Vagina (tissue), 2 donors: ENCODE data around the gene NR2E3. TPM values are rescaled to one million over a fixed set of nuclear protein-coding genes. Genes with fewer than 3 reads are reported as not detected.

Experiments
- DNase-seq, 2 donors: peaks; one replicate each; pipeline ENCODE4 v3.0.0-alpha.2; 2017; ENCODE audit errors: extremely low spot score in 2 of 2
- H3K27ac ChIP-seq: fragments of 200-600 bp; sonication (generic); one replicate; pipeline ENCODE4 v1.5.1; 2019
- H3K27me3 ChIP-seq: fragments of 200-600 bp; sonication (generic); one replicate; pipeline ENCODE4 v1.5.1; 2019
- H3K36me3 ChIP-seq, 2 donors: fragments of 200-600 bp; sonication (generic); one replicate each; pipeline ENCODE4 v1.5.1; 2017 to 2019
- H3K4me1 ChIP-seq: fragments of 200-600 bp; sonication (generic); one replicate; pipeline ENCODE4 v1.5.1; 2019
- H3K4me3 ChIP-seq, 2 donors: fragments of 200-600 bp; sonication (generic); 1 replicate in 1 of 2; 2 replicates in 1 of 2; pipeline ENCODE4 v1.5.1; 2016 to 2019
- H3K9me3 ChIP-seq: fragments of 200-600 bp; sonication (generic); one replicate; pipeline ENCODE4 v1.5.1; 2019
- POLR2A ChIP-seq, 2 donors: fragments of 450-650 bp; IDR thresholded peaks; one replicate each; pipeline ENCODE4 v1.6.1; 2017; ENCODE audit warnings: antibody characterized with exemption in 2 of 2, mild to moderate bottlenecking in 2 of 2, moderate library complexity in 2 of 2
- POLR2AphosphoS5 ChIP-seq, 2 donors: sonication (generic); formaldehyde crosslinking; IDR thresholded peaks; one replicate each; pipeline ENCODE4 v1.9.0; 2017; ENCODE audit warnings: antibody characterized with exemption in 2 of 2, mild to moderate bottlenecking in 2 of 2, low read depth in 1 of 2; ENCODE audit not compliant: insufficient read depth in 1 of 2
- intact Hi-C: fragments of 100-400 bp; cut with DNase I; formaldehyde crosslinking; loops from one replicate; pipeline ENCODE4 v1.15.1; 2023
- total RNA-seq: library from RNA; depleted of rRNA; stranded (reverse); fragments of >200 nt; gene quantifications from one replicate; pipeline ENCODE4 v1.2.3, GENCODE V29; 2016
- TF ChIP-seq, protein P1 (sequence below), 3 experiments: fragments of 450-650 bp in 2 of 3; fragments of 200-600 bp in 1 of 3; sonication (generic) in 1 of 3; IDR thresholded peaks; one replicate each; pipeline ENCODE4 v1.5.1; 2017 to 2019; ENCODE audit warnings: antibody characterized with exemption in 3 of 3, mild to moderate bottlenecking in 2 of 3, moderate library complexity in 2 of 3

The NR2E3 gene
- total RNA-seq, 1 donor from 2014 or later: 0.98 TPM

DNA sequence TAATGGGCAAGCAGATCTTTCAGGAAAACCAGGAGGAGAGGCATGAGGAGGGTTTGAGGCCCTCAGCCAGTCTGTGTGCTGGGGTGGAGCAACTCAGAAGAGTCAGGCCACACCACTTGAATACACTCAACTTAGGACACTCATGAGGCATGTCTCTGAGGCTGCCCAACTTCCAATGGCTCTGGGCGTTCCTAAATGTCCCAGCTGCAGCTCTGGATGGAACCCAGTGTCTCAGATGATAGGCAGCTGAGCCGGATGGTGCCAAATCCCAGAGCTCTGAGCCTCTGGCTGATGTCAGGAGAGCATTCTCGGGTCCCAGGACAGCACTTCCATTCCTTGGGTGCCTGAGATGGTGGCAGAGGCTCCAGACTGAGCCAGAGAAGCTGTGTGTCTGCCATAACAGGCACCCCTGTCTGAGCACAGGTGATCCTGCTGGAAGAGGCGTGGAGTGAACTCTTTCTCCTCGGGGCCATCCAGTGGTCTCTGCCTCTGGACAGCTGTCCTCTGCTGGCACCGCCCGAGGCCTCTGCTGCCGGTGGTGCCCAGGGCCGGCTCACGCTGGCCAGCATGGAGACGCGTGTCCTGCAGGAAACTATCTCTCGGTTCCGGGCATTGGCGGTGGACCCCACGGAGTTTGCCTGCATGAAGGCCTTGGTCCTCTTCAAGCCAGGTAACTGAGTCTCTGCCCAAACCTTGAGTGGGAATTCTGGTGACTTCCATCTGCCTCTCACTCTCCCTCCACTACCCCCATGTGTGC is 2.8 kb downstream of the NR2E3 start:
- no peaks in the 10 kb centered on the region for H3K4me1 ChIP-seq
- TF ChIP-seq POLR2A (IDR thresholded peaks at IDR 0.05) (no peak), POLR2AphosphoS5 (IDR thresholded peaks at IDR 0.05; ENCODE audit: insufficient read depth in 1 of 2, low read depth in 1 of 2) (no peak)
- TF ChIP-seq, protein P1, sequence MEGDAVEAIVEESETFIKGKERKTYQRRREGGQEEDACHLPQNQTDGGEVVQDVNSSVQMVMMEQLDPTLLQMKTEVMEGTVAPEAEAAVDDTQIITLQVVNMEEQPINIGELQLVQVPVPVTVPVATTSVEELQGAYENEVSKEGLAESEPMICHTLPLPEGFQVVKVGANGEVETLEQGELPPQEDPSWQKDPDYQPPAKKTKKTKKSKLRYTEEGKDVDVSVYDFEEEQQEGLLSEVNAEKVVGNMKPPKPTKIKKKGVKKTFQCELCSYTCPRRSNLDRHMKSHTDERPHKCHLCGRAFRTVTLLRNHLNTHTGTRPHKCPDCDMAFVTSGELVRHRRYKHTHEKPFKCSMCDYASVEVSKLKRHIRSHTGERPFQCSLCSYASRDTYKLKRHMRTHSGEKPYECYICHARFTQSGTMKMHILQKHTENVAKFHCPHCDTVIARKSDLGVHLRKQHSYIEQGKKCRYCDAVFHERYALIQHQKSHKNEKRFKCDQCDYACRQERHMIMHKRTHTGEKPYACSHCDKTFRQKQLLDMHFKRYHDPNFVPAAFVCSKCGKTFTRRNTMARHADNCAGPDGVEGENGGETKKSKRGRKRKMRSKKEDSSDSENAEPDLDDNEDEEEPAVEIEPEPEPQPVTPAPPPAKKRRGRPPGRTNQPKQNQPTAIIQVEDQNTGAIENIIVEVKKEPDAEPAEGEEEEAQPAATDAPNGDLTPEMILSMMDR (IDR thresholded peaks at IDR 0.05): no peak
- no peak for DNase-seq
- no peaks in the 10 kb centered on the region for H3K36me3 ChIP-seq
- H3K9me3 ChIP-seq: no peaks in the 10 kb centered on the region
- intact Hi-C loops: no loop called here
- no peaks in the 10 kb centered on the region for H3K27me3 ChIP-seq
- no peak overlapping the region for H3K27ac ChIP-seq
- no peak overlapping the region for H3K4me3 ChIP-seq

DNA sequence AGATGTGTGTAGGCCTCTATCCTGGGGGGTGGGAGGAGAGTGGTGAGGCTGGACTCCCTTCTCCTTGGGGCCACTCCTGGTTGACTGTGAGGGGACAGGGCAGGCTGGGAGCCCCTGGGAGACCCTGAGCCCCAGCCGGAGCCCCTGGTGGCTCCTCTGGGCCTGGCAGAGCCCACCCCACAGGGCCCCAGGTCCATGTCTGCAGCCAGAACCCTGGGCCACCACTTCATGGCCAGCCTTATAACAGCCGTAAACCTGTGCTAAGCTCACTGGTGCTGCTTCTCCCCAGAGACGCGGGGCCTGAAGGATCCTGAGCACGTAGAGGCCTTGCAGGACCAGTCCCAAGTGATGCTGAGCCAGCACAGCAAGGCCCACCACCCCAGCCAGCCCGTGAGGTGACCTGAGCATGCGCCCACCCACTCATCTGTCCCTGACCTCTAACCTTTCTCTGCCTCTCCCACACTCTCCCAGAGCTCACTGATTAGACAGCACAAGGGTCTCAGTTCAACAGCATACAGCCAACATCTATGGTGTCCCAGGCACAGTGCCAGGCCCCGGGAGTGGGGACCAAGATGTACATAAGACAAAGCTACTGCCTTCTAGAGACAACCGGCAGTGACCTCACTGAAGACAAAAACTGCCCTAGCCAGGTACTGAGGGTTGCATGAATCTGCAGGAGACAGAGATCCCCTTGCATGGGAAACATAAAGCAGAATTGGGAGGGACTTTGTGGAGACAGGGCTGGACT is 3.5 kb downstream of the NR2E3 start:
- intact Hi-C loops: no loop called here

DNA sequence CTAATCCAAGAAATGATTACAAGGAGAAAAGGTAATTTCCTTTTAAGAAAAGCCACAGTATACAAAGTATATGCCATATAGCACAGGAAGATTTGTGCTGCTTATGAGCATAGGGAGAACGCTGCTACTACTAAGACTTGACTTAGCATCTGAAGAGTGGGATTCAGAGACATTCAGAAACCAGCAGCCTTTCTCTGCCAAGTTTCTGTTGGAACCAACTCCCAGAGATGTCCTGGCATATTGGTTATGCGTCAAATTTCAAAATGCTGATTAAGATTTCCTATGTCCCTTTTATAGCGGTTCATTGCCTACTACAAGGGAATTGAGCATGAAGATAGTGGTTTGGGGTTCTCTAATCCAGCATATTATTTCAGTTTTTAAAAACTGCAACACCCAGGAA is 4.9 kb downstream of the NR2E3 start:
- H3K4me1 ChIP-seq: no peaks in the 10 kb centered on the region
- TF ChIP-seq, protein P1 (IDR thresholded peaks at IDR 0.05): no peak
- TF ChIP-seq POLR2A (IDR thresholded peaks at IDR 0.05) (no peak), POLR2AphosphoS5 (IDR thresholded peaks at IDR 0.05; ENCODE audit: insufficient read depth in 1 of 2, low read depth in 1 of 2) (no peak)

More for the DNA sequence above, 3.5 kb downstream of the NR2E3 start:
- Histone ChIP-seq H3K27me3 (no peaks in the 10 kb centered on the region), H3K4me1 (no peaks in the 10 kb centered on the region), H3K9me3 (no peaks in the 10 kb centered on the region), H3K27ac (no peak overlapping the region), H3K4me3 (no peak overlapping the region), H3K36me3 (no peaks in the 10 kb centered on the region)
- no peak for TF ChIP-seq POLR2AphosphoS5 (IDR thresholded peaks at IDR 0.05; ENCODE audit: insufficient read depth in 1 of 2, low read depth in 1 of 2)
- TF ChIP-seq, protein P1 (IDR thresholded peaks at IDR 0.05): no peak
- no peak for TF ChIP-seq POLR2A (IDR thresholded peaks at IDR 0.05)
- no peak for DNase-seq

DNA sequence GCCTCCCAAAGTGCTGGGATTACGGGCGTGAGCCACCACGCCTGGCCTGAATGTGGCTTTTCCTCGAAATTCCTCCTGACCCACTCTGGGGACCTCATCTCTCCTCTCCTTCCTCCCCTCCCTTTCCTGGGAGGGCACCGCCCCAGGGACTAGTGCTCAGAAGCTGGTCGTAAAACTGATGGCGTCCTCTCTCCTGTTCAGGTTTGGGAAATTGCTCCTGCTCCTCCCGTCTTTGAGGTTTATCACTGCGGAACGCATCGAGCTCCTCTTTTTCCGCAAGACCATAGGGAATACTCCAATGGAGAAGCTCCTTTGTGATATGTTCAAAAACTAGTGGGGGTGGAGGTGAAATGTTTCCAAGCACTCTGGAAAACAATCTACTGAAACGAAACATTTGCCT is 7.0 kb downstream of the NR2E3 start:
- H3K4me3 ChIP-seq: no peak overlapping the region
- no peak overlapping the region for H3K27ac ChIP-seq
- H3K36me3 ChIP-seq: peaks cover 0 to 4% of the 10 kb centered on the region in 2 donors
- no peaks in the 10 kb centered on the region for H3K9me3 ChIP-seq
- intact Hi-C loops: no loop called here
- TF ChIP-seq POLR2A (IDR thresholded peaks at IDR 0.05) (no peak), POLR2AphosphoS5 (IDR thresholded peaks at IDR 0.05; ENCODE audit: insufficient read depth in 1 of 2, low read depth in 1 of 2) (no peak)
- TF ChIP-seq, protein P1 (IDR thresholded peaks at IDR 0.05): no peak
- DNase-seq: no peak
- no peaks in the 10 kb centered on the region for H3K27me3 ChIP-seq
- H3K4me1 ChIP-seq: no peaks in the 10 kb centered on the region

More for the DNA sequence above, 4.9 kb downstream of the NR2E3 start:
- Histone ChIP-seq H3K9me3 (no peaks in the 10 kb centered on the region), H3K27me3 (no peaks in the 10 kb centered on the region), H3K27ac (no peak overlapping the region), H3K36me3 (no peaks in the 10 kb centered on the region), H3K4me3 (no peak overlapping the region)
- intact Hi-C loops: no loop called here
- DNase-seq: no peak

DNA sequence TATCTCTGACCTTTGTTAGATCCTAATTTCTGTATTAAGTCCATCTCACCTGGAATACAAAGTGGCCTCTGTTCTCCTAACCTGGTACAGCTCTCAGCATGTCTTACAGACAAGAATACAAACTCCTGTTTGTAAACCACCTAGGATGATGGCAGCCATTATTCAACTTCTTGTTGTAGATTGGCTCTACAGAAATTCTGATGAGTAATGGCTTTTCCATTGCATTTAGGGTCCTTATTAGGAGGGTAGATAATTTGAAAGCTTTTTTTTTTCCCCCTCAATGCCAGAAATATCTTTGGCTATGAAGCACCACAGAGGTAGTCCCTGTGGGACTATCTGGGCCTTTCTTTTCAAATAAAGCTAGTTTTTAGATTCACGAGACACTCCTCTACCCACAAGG is 9.8 kb downstream of the NR2E3 start:
- no peak overlapping the region for H3K4me3 ChIP-seq
- intact Hi-C loops: no loop called here
- H3K27me3 ChIP-seq: no peaks in the 10 kb centered on the region
- TF ChIP-seq, protein P1 (IDR thresholded peaks at IDR 0.05): no peak
- TF ChIP-seq POLR2A (IDR thresholded peaks at IDR 0.05) (no peak), POLR2AphosphoS5 (IDR thresholded peaks at IDR 0.05; ENCODE audit: insufficient read depth in 1 of 2, low read depth in 1 of 2) (no peak)
- DNase-seq: no peak
- peaks cover 0 to 8% of the 10 kb centered on the region in 2 donors for H3K36me3 ChIP-seq
- no peak overlapping the region for H3K27ac ChIP-seq
- no peaks in the 10 kb centered on the region for H3K9me3 ChIP-seq
- no peaks in the 10 kb centered on the region for H3K4me1 ChIP-seq
